GM21737 (cell line): ENCODE results near the gene CDKL5.
"Not testable (repeated sequence)": the region's sequence is repeated elsewhere in the genome, so short reads cannot be mapped to it uniquely, and the experiment has no call there.

Source experiments
- ATAC-seq: cut with Tn5 transposase; IDR thresholded peaks from one replicate; pipeline ENCODE4 v1.9.1; 2021; ENCODE audit warnings: mild to moderate bottlenecking, moderate library complexity; ENCODE audit not compliant: unreplicated experiment

Gene CDKL5

GRCh38 chrX:18566748-18567147 lies 141.3 kb downstream of the CDKL5 start:
- no peak for ATAC-seq

- ATAC-seq: no peak
Observed at GRCh38 chrX:18573556-18573955, 148.1 kb downstream of the CDKL5 start.

GRCh38 chrX:18574591-18574990 lies 149.2 kb downstream of the CDKL5 start:
- ATAC-seq: no peak

GRCh38 chrX:18575744-18576143 lies 150.3 kb downstream of the CDKL5 start:
- ATAC-seq: no peak

- no peak for ATAC-seq
Observed at GRCh38 chrX:18577400-18577799, 152.0 kb downstream of the CDKL5 start.

GRCh38 chrX:18578546-18578945 lies 153.1 kb downstream of the CDKL5 start:
- no peak for ATAC-seq

- no peak for ATAC-seq
Observed at GRCh38 chrX:18579495-18579894, 154.1 kb downstream of the CDKL5 start.

GRCh38 chrX:18582910-18583493 lies 157.6 kb downstream of the CDKL5 start:
- no peak for ATAC-seq

GRCh38 chrX:18589292-18589691 lies 163.9 kb downstream of the CDKL5 start:
- ATAC-seq: not testable (repeated sequence)

- ATAC-seq: no peak
Observed at GRCh38 chrX:18591834-18592233, 166.4 kb downstream of the CDKL5 start.

GRCh38 chrX:18594079-18594478 lies 168.7 kb downstream of the CDKL5 start:
- no peak for ATAC-seq

GRCh38 chrX:18596096-18596495 lies 170.7 kb downstream of the CDKL5 start:
- no peak for ATAC-seq

- no peak for ATAC-seq
Observed at GRCh38 chrX:18598413-18598812, 173.0 kb downstream of the CDKL5 start.

- ATAC-seq: no peak
Observed at GRCh38 chrX:18607966-18608365, 182.6 kb downstream of the CDKL5 start.

GRCh38 chrX:18613930-18614639 lies 188.7 kb downstream of the CDKL5 start:
- no peak for ATAC-seq

- no peak for ATAC-seq
Observed at GRCh38 chrX:18616688-18617406, 191.4 kb downstream of the CDKL5 start.

GRCh38 chrX:18617407-18617750 lies 192.0 kb downstream of the CDKL5 start:
- no peak for ATAC-seq

GRCh38 chrX:18619288-18619687 lies 193.9 kb downstream of the CDKL5 start:
- ATAC-seq: no peak

- no peak for ATAC-seq
Observed at GRCh38 chrX:18620349-18620748, 194.9 kb downstream of the CDKL5 start.

GRCh38 chrX:18624599-18624998 lies 199.2 kb downstream of the CDKL5 start:
- ATAC-seq: no peak

GRCh38 chrX:18630934-18631333 lies 205.5 kb downstream of the CDKL5 start:
- no peak for ATAC-seq

- ATAC-seq: no peak
Observed at GRCh38 chrX:18638398-18638797, 213.0 kb downstream of the CDKL5 start.
